OCI-LY7 (cell line): ENCODE measurements around the gene RBM17.

Experiments used
- EZH2phosphoT487 ChIP-seq: fragments of 200-600 bp; sonication (generic); IDR thresholded peaks from 2 replicates; pipeline ENCODE4 v1.6.1; 2018; ENCODE audit warnings: low read depth, borderline replicate concordance, mild to moderate bottlenecking, mixed run types, antibody characterized with exemption, low read length, moderate library complexity, mixed read lengths
- TF ChIP-seq, protein P1 (sequence below): fragments of 200-600 bp; sonication (generic); conservative IDR thresholded peaks from 2 replicates; pipeline ENCODE4 v1.5.1; 2014; ENCODE audit warnings: mild to moderate bottlenecking, antibody characterized with exemption, low read length, moderate library complexity, mixed read lengths

DNA sequence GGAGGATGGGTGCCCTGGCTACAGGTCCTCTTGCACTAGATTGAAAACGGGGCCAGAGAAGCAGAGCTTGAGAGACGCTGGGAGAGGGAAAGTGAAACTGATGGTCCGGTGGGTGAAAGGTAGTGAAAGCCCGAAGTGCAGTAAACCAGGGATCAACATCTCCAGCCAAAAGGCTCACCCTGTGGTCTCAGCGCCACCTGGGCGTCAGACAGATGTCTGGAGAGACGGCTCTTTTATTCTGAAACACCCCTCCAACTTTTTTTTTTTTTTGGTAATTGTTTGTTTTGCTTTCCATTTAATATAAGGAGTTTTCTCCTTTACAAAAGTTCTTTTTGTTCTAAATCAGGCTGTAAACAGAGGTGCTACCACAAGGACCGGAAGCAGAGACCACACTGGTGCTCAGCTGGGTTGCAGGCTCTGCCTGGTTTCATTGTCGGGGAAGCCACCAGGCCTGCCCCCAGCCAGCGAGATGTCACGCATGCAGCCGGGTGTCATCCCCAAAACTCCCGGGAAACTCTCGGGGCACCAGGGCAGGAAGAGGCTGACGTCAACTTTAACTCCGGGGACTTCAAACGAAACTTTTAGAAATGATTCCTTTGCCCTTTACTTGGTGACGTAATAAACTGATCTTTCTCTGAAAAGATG, 37.9 kb upstream of the RBM17 start:
- TF ChIP-seq, protein P1, sequence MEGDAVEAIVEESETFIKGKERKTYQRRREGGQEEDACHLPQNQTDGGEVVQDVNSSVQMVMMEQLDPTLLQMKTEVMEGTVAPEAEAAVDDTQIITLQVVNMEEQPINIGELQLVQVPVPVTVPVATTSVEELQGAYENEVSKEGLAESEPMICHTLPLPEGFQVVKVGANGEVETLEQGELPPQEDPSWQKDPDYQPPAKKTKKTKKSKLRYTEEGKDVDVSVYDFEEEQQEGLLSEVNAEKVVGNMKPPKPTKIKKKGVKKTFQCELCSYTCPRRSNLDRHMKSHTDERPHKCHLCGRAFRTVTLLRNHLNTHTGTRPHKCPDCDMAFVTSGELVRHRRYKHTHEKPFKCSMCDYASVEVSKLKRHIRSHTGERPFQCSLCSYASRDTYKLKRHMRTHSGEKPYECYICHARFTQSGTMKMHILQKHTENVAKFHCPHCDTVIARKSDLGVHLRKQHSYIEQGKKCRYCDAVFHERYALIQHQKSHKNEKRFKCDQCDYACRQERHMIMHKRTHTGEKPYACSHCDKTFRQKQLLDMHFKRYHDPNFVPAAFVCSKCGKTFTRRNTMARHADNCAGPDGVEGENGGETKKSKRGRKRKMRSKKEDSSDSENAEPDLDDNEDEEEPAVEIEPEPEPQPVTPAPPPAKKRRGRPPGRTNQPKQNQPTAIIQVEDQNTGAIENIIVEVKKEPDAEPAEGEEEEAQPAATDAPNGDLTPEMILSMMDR = peak; percentile 78
- TF ChIP-seq EZH2phosphoT487 = no peak
